ENCODE measurements around the gene PALLD.

- TF ChIP-seq, protein P1, sequence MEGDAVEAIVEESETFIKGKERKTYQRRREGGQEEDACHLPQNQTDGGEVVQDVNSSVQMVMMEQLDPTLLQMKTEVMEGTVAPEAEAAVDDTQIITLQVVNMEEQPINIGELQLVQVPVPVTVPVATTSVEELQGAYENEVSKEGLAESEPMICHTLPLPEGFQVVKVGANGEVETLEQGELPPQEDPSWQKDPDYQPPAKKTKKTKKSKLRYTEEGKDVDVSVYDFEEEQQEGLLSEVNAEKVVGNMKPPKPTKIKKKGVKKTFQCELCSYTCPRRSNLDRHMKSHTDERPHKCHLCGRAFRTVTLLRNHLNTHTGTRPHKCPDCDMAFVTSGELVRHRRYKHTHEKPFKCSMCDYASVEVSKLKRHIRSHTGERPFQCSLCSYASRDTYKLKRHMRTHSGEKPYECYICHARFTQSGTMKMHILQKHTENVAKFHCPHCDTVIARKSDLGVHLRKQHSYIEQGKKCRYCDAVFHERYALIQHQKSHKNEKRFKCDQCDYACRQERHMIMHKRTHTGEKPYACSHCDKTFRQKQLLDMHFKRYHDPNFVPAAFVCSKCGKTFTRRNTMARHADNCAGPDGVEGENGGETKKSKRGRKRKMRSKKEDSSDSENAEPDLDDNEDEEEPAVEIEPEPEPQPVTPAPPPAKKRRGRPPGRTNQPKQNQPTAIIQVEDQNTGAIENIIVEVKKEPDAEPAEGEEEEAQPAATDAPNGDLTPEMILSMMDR (IDR thresholded peaks at IDR 0.05; ENCODE audit: extremely low read depth in 1 of 2, insufficient read depth in 1 of 2, low read depth in 1 of 2, low read length in 2 of 2) = no peak
- no peak for TF ChIP-seq POLR2A (IDR thresholded peaks at IDR 0.05; ENCODE audit: low read depth, low read length)
- TF ChIP-seq POLR2AphosphoS5 (IDR thresholded peaks at IDR 0.05; ENCODE audit: insufficient read depth, low read depth, low read length) = no peak
- TF ChIP-seq EZH2 (IDR thresholded peaks at IDR 0.05; ENCODE audit: borderline replicate concordance, low read depth, low read length, severe bottlenecking) = no peak
- no peak for TF ChIP-seq GATA2 (IDR thresholded peaks at IDR 0.05; ENCODE audit: insufficient read depth, insufficient read length, low read depth, low read length)
Measured at GRCh38 chr4:168797194-168797593, 300.3 kb downstream of the PALLD start.

Measured in endothelial cell of umbilical vein (primary cell).